Neutrophil (primary cell): ENCODE data around the gene ZSWIM8.

Experiments
- H3K27ac ChIP-seq: fragments of 200-600 bp; sonication (generic); 2 replicates; pipeline ENCODE4 v1.5.1; 2016; ENCODE audit warnings: mild to moderate bottlenecking, moderate library complexity
- H3K27me3 ChIP-seq: fragments of 200-600 bp; sonication (generic); 2 replicates; pipeline ENCODE4 v1.6.0; 2016; ENCODE audit warnings: mild to moderate bottlenecking
- H3K36me3 ChIP-seq: fragments of 200-600 bp; sonication (generic); 2 replicates; pipeline ENCODE4 v1.5.1; 2017
- H3K4me1 ChIP-seq, 2 experiments: fragments of 200-600 bp in 1 of 2; sonication (generic) in 1 of 2; 1 replicate in 1 of 2; 2 replicates in 1 of 2; pipeline versions ENCODE4 v1.5.1 to v1.6.1; 2013 to 2016; ENCODE audit warnings: low read depth in 1 of 2, low read length in 1 of 2, mild to moderate bottlenecking in 1 of 2, moderate library complexity in 1 of 2; ENCODE audit not compliant: control insufficient read depth in 1 of 2, insufficient read depth in 1 of 2
- H3K4me3 ChIP-seq, 2 experiments: fragments of 200-600 bp in 1 of 2; sonication (generic) in 1 of 2; 1 replicate in 1 of 2; 2 replicates in 1 of 2; pipeline ENCODE4 v1.5.1; 2013 to 2016; ENCODE audit warnings: low read depth in 1 of 2, low read length in 1 of 2, mild to moderate bottlenecking in 1 of 2, moderate library complexity in 1 of 2
- H3K9me3 ChIP-seq: fragments of 200-600 bp; sonication (generic); 2 replicates; pipeline ENCODE4 v1.5.1; 2016
- CTCF ChIP-seq: fragments of 200-600 bp; sonication (generic); IDR thresholded peaks from 2 replicates; pipeline ENCODE4 v1.5.1; 2016; ENCODE audit warnings: antibody characterized with exemption

ZSWIM8 gene

GRCh38 chr10:73774637-73775036 is 10.8 kb upstream of the ZSWIM8 start:
- Histone ChIP-seq H3K4me1 (peaks cover 33 to 36% of the 10 kb centered on the region in 2 experiments), H3K4me3 (no peak overlapping the region), H3K27ac (no peak overlapping the region), H3K36me3 (peaks cover 19% of the 10 kb centered on the region), H3K27me3 (no peaks in the 10 kb centered on the region), H3K9me3 (no peaks in the 10 kb centered on the region)
- no peak for TF ChIP-seq CTCF

- Histone ChIP-seq H3K4me3 (no peak overlapping the region), H3K36me3 (no peaks in the 10 kb centered on the region), H3K27ac (no peak overlapping the region), H3K4me1 (peaks cover 34 to 40% of the 10 kb centered on the region in 2 experiments), H3K27me3 (no peaks in the 10 kb centered on the region), H3K9me3 (no peaks in the 10 kb centered on the region)
- TF ChIP-seq CTCF = no peak
Measured at GRCh38 chr10:73779018-73779417, 6.4 kb upstream of the ZSWIM8 start.

- no peak for TF ChIP-seq CTCF
- Histone ChIP-seq H3K4me1 (peaks cover 30 to 34% of the 10 kb centered on the region in 2 experiments), H3K27me3 (no peaks in the 10 kb centered on the region), H3K36me3 (no peaks in the 10 kb centered on the region), H3K27ac (no peak overlapping the region), H3K4me3 (no peak overlapping the region), H3K9me3 (no peaks in the 10 kb centered on the region)
Measured at GRCh38 chr10:73779539-73780197, 5.7 kb upstream of the ZSWIM8 start.

GRCh38 chr10:73780301-73780700 is 5.1 kb upstream of the ZSWIM8 start:
- Histone ChIP-seq H3K4me3 (no peak overlapping the region), H3K9me3 (no peaks in the 10 kb centered on the region), H3K4me1 (peaks cover 28 to 32% of the 10 kb centered on the region in 2 experiments), H3K27ac (no peak overlapping the region), H3K27me3 (no peaks in the 10 kb centered on the region), H3K36me3 (no peaks in the 10 kb centered on the region)
- no peak for TF ChIP-seq CTCF

- Histone ChIP-seq H3K9me3 (no peaks in the 10 kb centered on the region), H3K4me1 (peaks cover 27 to 31% of the 10 kb centered on the region in 2 experiments), H3K27me3 (no peaks in the 10 kb centered on the region), H3K27ac (peak overlapping the region; percentile 80), H3K36me3 (no peaks in the 10 kb centered on the region), H3K4me3 (peak overlapping the region; percentile 79 to 82)
- TF ChIP-seq CTCF = no peak
Measured at GRCh38 chr10:73780966-73781365, 4.4 kb upstream of the ZSWIM8 start.
